ENCODE measurements around the gene CCNYL1. TPM values are rescaled to one million over a fixed set of nuclear protein-coding genes. Genes with fewer than 3 reads are reported as not detected.
"Not testable (repeated sequence)": the region's sequence is repeated elsewhere in the genome, so short reads cannot be mapped to it uniquely, and the experiment has no call there.

The CCNYL1 gene
- total RNA-seq, 6 experiments from 2014 or later: 7.1 to 11.9 (median 9.4) TPM

DNA sequence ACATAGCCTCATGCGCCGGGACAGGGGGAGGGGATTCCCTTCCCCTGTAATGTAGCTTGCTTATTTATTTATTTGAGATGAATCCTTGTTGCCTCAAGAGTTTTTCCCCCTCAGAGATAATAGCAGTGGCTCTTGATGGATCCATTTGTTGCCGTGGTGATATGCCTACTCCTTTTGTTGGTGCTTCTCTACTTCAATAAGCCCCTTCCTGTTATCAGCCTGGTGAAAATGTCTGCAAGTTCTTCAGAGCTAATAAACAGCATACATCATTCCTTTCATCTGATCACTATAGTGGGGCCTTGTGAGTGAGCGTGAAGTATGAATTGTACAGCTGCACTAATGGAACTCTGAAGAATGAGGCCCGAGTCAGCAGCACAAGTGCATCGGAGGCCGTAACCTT lies 38.9 kb downstream of the CCNYL1 start:
- ATAC-seq: peak; percentile 8 to 24 (median 20)
- Histone ChIP-seq H3K36me3 (peaks cover 0 to 21% (median 9%) of the 10 kb centered on the region in 4 donors), H3K9me3 (no peaks in the 10 kb centered on the region), H3K4me3 (no peak overlapping the region), H3K4me1 (peaks cover 0 to 31% (median 14%) of the 10 kb centered on the region in 4 donors), H3K27me3 (no peaks in the 10 kb centered on the region), H3K27ac (peak overlapping the region in 2 of 3 donors; percentile 63 to 85)
- DNase-seq: no peak
- intact Hi-C loops (cut with DNase I): no loop called here
- WGBS (ENCODE audit: insufficient coverage, low coverage, low lambda C conversion rate, missing lambda C conversion rate): 62% methylated on average over 6 of the region's 7 CpGs
- no peak for TF ChIP-seq POLR2A (IDR thresholded peaks at IDR 0.05)
- TF ChIP-seq CTCF (IDR thresholded peaks at IDR 0.05): no peak

- Histone ChIP-seq H3K4me3 (no peak overlapping the region), H3K4me1 (peaks cover 0 to 26% (median 11%) of the 10 kb centered on the region in 4 donors), H3K36me3 (peaks cover 0 to 25% (median 9%) of the 10 kb centered on the region in 4 donors), H3K9me3 (no peaks in the 10 kb centered on the region), H3K27ac (peak overlapping the region in 2 of 3 donors; percentile 63 to 85), H3K27me3 (no peaks in the 10 kb centered on the region)
- 52% methylated on average over 2 of the region's 2 CpGs for WGBS (ENCODE audit: insufficient coverage, low coverage, low lambda C conversion rate, missing lambda C conversion rate)
- peak; percentile 65 to 74 (median 68) for ATAC-seq
- no peak for DNase-seq
- intact Hi-C loops (cut with DNase I): no loop called here
- no peak for TF ChIP-seq CTCF (IDR thresholded peaks at IDR 0.05)
- TF ChIP-seq POLR2A (IDR thresholded peaks at IDR 0.05): no peak
Measured at GRCh38 chr2:207750876-207751275, 39.4 kb downstream of the CCNYL1 start.

GRCh38 chr2:207753688-207754087 lies 42.2 kb downstream of the CCNYL1 start:
- Histone ChIP-seq H3K36me3 (peaks cover 0 to 25% (median 9%) of the 10 kb centered on the region in 4 donors), H3K4me1 (peaks cover 0 to 21% (median 10%) of the 10 kb centered on the region in 4 donors), H3K27ac (peak overlapping the region in 1 of 3 donors; percentile 8)
- H3K27me3 ChIP-seq; DNase-seq; ATAC-seq; H3K4me3 ChIP-seq; intact Hi-C loops (cut with DNase I); H3K9me3 ChIP-seq: not testable (repeated sequence)
- 92% methylated on average over 2 of the region's 2 CpGs for WGBS (ENCODE audit: insufficient coverage, low coverage, low lambda C conversion rate, missing lambda C conversion rate)

DNA sequence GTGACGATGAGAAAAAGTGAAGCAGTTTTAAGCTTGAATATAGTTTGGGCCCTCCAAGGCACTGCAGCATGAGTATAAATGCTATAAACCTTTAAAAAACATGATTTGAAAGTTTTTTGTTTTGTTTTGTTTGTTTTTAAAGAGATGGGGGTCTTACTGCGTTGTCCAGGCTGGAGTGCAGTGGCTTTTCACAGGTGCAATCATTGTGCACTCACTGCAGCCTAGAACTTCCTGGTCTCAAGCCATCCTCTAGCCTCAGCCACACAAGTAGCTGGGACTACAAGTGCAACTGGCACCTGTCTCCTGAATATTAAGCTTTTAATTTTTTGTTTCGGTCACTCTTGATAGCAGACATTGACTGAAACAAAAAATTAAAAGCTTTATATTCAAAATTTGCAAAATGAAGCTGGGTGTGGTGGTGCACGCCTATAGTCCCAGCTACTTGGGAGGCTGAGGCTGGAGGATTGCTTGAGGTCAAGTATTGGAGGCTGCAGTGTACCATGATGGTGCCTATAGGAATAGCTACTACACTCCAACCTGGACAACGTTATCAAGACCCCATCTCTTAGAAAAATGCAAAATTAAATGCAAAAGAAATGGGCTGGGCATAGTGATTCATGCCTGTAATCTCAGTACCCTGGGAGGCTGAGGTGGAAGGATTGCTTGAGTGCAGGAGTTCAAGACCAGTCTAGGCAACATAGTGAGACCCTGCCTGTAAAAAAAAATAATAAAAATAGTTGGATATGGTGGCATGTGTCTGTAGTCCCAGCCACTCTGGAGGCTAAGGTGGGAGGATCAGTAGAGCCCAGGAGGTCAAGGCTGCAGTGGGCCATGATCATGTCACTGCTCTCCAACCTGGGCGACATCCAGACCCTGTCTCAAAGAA lies 43.3 kb downstream of the CCNYL1 start:
- intact Hi-C loops (cut with DNase I): no loop called here
- TF ChIP-seq CTCF (IDR thresholded peaks at IDR 0.05) (no peak), POLR2A (IDR thresholded peaks at IDR 0.05) (no peak)
- no peaks in the 10 kb centered on the region for H3K9me3 ChIP-seq
- ATAC-seq (no peak), DNase-seq (no peak)
- 96% methylated on average over 6 of the region's 6 CpGs for WGBS (ENCODE audit: insufficient coverage, low coverage, low lambda C conversion rate, missing lambda C conversion rate)
- H3K36me3 ChIP-seq: peaks cover 0 to 25% (median 10%) of the 10 kb centered on the region in 4 donors
- peaks cover 0 to 19% (median 9%) of the 10 kb centered on the region in 4 donors for H3K4me1 ChIP-seq
- no peaks in the 10 kb centered on the region for H3K27me3 ChIP-seq
- no peak overlapping the region for H3K4me3 ChIP-seq
- H3K27ac ChIP-seq: no peak overlapping the region

- H3K4me1 ChIP-seq: peaks cover 0 to 13% (median 6%) of the 10 kb centered on the region in 4 donors
- intact Hi-C loops (cut with DNase I): no loop called here
- H3K4me3 ChIP-seq: no peak overlapping the region
- no peak for TF ChIP-seq CTCF (IDR thresholded peaks at IDR 0.05)
- TF ChIP-seq POLR2A (IDR thresholded peaks at IDR 0.05): no peak
- DNase-seq: no peak
- H3K9me3 ChIP-seq: no peaks in the 10 kb centered on the region
- peaks cover 0 to 44% (median 13%) of the 10 kb centered on the region in 4 donors for H3K36me3 ChIP-seq
- H3K27me3 ChIP-seq: no peaks in the 10 kb centered on the region
- H3K27ac ChIP-seq: no peak overlapping the region
- no peak for ATAC-seq
Measured at GRCh38 chr2:207758025-207758424, 46.6 kb downstream of the CCNYL1 start.

Measured in right lobe of liver (tissue), 6 donors.